Liver (tissue), 9 donors: ENCODE measurements around the gene HBA1. TPM values are rescaled to one million over a fixed set of nuclear protein-coding genes. Genes with fewer than 3 reads are reported as not detected.
A peak's percentile ranks its signal among the peaks of the same experiment; 100 is the strongest.

Source experiments
- DNase-seq: peaks from one replicate; pipeline ENCODE4 v3.0.0-alpha.2; 2017; ENCODE audit warnings: low spot score
- H3K27ac ChIP-seq, 2 donors: one replicate each; pipeline ENCODE4 v1.7.0; 2013; ENCODE audit warnings: inconsistent platforms in 2 of 2, low read length in 2 of 2, control low read depth in 1 of 2, low read depth in 1 of 2, mild to moderate bottlenecking in 1 of 2
- H3K27me3 ChIP-seq, 4 donors: one replicate each; pipeline versions ENCODE4 v1.6.1 to v1.7.0; 2013; ENCODE audit warnings: low read length in 3 of 4, inconsistent platforms in 1 of 4, mild to moderate bottlenecking in 1 of 4, moderate library complexity in 1 of 4; ENCODE audit not compliant: control insufficient read depth in 4 of 4, insufficient read depth in 4 of 4
- H3K36me3 ChIP-seq, 4 donors: one replicate each; pipeline versions ENCODE4 v1.6.1 to v1.7.0; 2013; ENCODE audit warnings: low read length in 3 of 4, mild to moderate bottlenecking in 3 of 4, low read depth in 1 of 4, moderate library complexity in 1 of 4; ENCODE audit not compliant: control insufficient read depth in 4 of 4, insufficient read depth in 3 of 4
- H3K4me1 ChIP-seq, 4 donors: one replicate each; pipeline versions ENCODE4 v1.6.1 to v1.7.0; 2013; ENCODE audit warnings: low read length in 3 of 4, mild to moderate bottlenecking in 3 of 4, moderate library complexity in 1 of 4; ENCODE audit not compliant: control insufficient read depth in 4 of 4, insufficient read depth in 4 of 4
- H3K4me3 ChIP-seq, 3 donors: one replicate each; pipeline versions ENCODE4 v1.6.1 to v1.7.0; 2013; ENCODE audit warnings: low read length in 3 of 3, control low read depth in 1 of 3, low read depth in 1 of 3, mild to moderate bottlenecking in 1 of 3
- H3K9ac ChIP-seq, 2 donors: one replicate each; pipeline ENCODE4 v1.7.0; 2013; ENCODE audit warnings: low read length in 2 of 2, mild to moderate bottlenecking in 2 of 2, moderate library complexity in 2 of 2, control low read depth in 1 of 2, low read depth in 1 of 2
- H3K9me3 ChIP-seq, 4 donors: one replicate each; pipeline versions ENCODE4 v1.6.1 to v1.7.0; 2013; ENCODE audit warnings: low read length in 3 of 4; ENCODE audit not compliant: control insufficient read depth in 4 of 4
- EGR1 ChIP-seq, 2 donors: IDR thresholded peaks; 2 replicates each; pipeline ENCODE4 v1.6.1; 2016 to 2018; ENCODE audit warnings: antibody characterized with exemption in 2 of 2, low read depth in 2 of 2
- FOXA1 ChIP-seq: IDR thresholded peaks from 2 replicates; pipeline ENCODE4 v1.6.1; 2016; ENCODE audit warnings: antibody characterized with exemption
- FOXA2 ChIP-seq: IDR thresholded peaks from 2 replicates; pipeline ENCODE4 v1.6.1; 2016; ENCODE audit warnings: antibody characterized with exemption
- GABPA ChIP-seq, 2 donors: IDR thresholded peaks in 1 of 2; conservative IDR thresholded peaks in 1 of 2; 2 replicates each; pipeline ENCODE4 v1.6.1; 2016; ENCODE audit warnings: antibody characterized with exemption in 2 of 2, mild to moderate bottlenecking in 1 of 2, moderate library complexity in 1 of 2
- HNF4A ChIP-seq, 2 donors: conservative IDR thresholded peaks; 2 replicates each; pipeline ENCODE4 v1.6.1; 2016; ENCODE audit warnings: antibody characterized with exemption in 2 of 2, mild to moderate bottlenecking in 2 of 2
- HNF4G ChIP-seq: IDR thresholded peaks from 2 replicates; pipeline ENCODE4 v1.6.1; 2016; ENCODE audit warnings: antibody characterized with exemption
- JUND ChIP-seq, 2 donors: IDR thresholded peaks; 2 replicates each; pipeline ENCODE4 v1.6.1; 2016; ENCODE audit warnings: antibody characterized with exemption in 2 of 2
- NR2F2 ChIP-seq: IDR thresholded peaks from 2 replicates; pipeline ENCODE4 v1.6.1; 2016; ENCODE audit warnings: antibody characterized with exemption
- RAD21 ChIP-seq, 2 donors: IDR thresholded peaks; 2 replicates each; pipeline ENCODE4 v1.6.1; 2016; ENCODE audit warnings: antibody characterized with exemption in 2 of 2, mild to moderate bottlenecking in 2 of 2
- RXRA ChIP-seq, 2 donors: IDR thresholded peaks; 2 replicates each; pipeline ENCODE4 v1.6.1; 2017 to 2018; ENCODE audit warnings: antibody characterized with exemption in 2 of 2, mild to moderate bottlenecking in 1 of 2
- SP1 ChIP-seq: IDR thresholded peaks from 2 replicates; pipeline ENCODE4 v1.6.1; 2018; ENCODE audit warnings: antibody characterized with exemption, mild to moderate bottlenecking
- TAF1 ChIP-seq: conservative IDR thresholded peaks from 2 replicates; pipeline ENCODE4 v1.6.1; 2016; ENCODE audit warnings: antibody characterized with exemption, mild to moderate bottlenecking
- YY1 ChIP-seq: IDR thresholded peaks from 2 replicates; pipeline ENCODE4 v1.6.1; 2016; ENCODE audit warnings: antibody characterized with exemption, mild to moderate bottlenecking
- WGBS: extraction: QIAGEN DNeasy Blood & Tissue Kit; methylation state at CpG from one replicate; pipeline ENCODE4 v1.1.7; 2013; 5-methylcytosine and 5-hydroxymethylcytosine counted together
- polyA plus RNA-seq, 2 donors: library from polyadenylated mRNA; stranded (reverse) in 1 of 2; unstranded in 1 of 2; fragments of 200-250 nt in 1 of 2; fragments of >200 nt in 1 of 2; fragmentation: Nextera tagmentation in 1 of 2; extraction: Ambion mirVana in 1 of 2; gene quantifications; one replicate each; pipeline versions ENCODE4 v1.2.1 to v1.2.3, GENCODE V29; 2013 to 2015
- total RNA-seq, 2 donors: library from RNA; depleted of rRNA; stranded (reverse); fragments of >200 nt; gene quantifications; one replicate each; pipeline ENCODE4 v1.2.3, GENCODE V29; 2014
- TF ChIP-seq, protein P1 (sequence below): IDR thresholded peaks from 2 replicates; pipeline ENCODE4 v1.6.1; 2016; ENCODE audit warnings: antibody characterized with exemption, mild to moderate bottlenecking
- TF ChIP-seq, protein P2 (sequence below): IDR thresholded peaks from 2 replicates; pipeline ENCODE4 v1.6.1; 2016; ENCODE audit warnings: antibody characterized with exemption
- TF ChIP-seq, protein P3 (sequence below): IDR thresholded peaks from 2 replicates; pipeline ENCODE4 v1.6.1; 2016; ENCODE audit warnings: antibody characterized with exemption
- TF ChIP-seq, protein P4 (sequence below): fragments of 150-350 bp; IDR thresholded peaks from 2 replicates; pipeline ENCODE4 v1.5.1; 2017; ENCODE audit warnings: improper control_type of control experiment, low read depth, low read length; ENCODE audit not compliant: missing input control
- TF ChIP-seq, protein P5 (sequence below): IDR thresholded peaks from 2 replicates; pipeline ENCODE4 v1.6.1; 2016; ENCODE audit warnings: antibody characterized with exemption
- donor health status: healthy.
- donor health status: healthy.
- donor health status: healthy.
- donor health status: healthy.
- donor health status: healthy.

Gene HBA1
- total and polyA plus RNA-seq, 4 donors = 3.5 to 19,034 (median 30.1) TPM

DNA sequence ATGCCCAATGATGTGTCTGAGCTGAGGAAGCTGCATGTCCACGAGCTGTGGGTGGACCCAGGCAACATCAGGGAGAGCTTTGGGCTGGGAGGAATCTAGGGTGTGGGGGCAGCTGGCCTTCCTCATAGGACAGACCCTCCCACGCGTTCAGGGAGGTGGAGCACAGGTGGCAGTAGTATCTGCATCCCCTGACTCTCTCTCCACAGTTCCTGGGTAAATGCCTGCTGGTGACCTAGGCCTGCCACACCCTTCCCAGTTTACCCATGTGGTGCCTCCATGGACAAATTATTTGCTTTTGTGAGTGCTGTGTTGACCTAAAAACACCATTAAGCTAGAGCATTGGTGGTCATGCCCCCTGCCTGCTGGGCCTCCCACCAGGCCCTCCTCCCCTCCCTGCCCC, 7.5 kb upstream of the HBA1 start:
- no peak overlapping the region for H3K9ac ChIP-seq
- H3K4me1 ChIP-seq = peaks cover 2 to 12% (median 10%) of the 10 kb centered on the region in 4 donors
- DNase-seq = peak; percentile 57
- TF ChIP-seq, protein P1, sequence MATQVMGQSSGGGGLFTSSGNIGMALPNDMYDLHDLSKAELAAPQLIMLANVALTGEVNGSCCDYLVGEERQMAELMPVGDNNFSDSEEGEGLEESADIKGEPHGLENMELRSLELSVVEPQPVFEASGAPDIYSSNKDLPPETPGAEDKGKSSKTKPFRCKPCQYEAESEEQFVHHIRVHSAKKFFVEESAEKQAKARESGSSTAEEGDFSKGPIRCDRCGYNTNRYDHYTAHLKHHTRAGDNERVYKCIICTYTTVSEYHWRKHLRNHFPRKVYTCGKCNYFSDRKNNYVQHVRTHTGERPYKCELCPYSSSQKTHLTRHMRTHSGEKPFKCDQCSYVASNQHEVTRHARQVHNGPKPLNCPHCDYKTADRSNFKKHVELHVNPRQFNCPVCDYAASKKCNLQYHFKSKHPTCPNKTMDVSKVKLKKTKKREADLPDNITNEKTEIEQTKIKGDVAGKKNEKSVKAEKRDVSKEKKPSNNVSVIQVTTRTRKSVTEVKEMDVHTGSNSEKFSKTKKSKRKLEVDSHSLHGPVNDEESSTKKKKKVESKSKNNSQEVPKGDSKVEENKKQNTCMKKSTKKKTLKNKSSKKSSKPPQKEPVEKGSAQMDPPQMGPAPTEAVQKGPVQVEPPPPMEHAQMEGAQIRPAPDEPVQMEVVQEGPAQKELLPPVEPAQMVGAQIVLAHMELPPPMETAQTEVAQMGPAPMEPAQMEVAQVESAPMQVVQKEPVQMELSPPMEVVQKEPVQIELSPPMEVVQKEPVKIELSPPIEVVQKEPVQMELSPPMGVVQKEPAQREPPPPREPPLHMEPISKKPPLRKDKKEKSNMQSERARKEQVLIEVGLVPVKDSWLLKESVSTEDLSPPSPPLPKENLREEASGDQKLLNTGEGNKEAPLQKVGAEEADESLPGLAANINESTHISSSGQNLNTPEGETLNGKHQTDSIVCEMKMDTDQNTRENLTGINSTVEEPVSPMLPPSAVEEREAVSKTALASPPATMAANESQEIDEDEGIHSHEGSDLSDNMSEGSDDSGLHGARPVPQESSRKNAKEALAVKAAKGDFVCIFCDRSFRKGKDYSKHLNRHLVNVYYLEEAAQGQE = no peak
- TF ChIP-seq, protein P2, sequence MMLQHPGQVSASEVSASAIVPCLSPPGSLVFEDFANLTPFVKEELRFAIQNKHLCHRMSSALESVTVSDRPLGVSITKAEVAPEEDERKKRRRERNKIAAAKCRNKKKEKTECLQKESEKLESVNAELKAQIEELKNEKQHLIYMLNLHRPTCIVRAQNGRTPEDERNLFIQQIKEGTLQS = no peak
- TF ChIP-seq RAD21 (IDR thresholded peaks at IDR 0.05) = no peak
- no peak for TF ChIP-seq TAF1
- no peak for TF ChIP-seq YY1
- TF ChIP-seq EGR1 (IDR thresholded peaks at IDR 0.05; ENCODE audit: low read depth in 2 of 2) = no peak
- no peak for TF ChIP-seq JUND (IDR thresholded peaks at IDR 0.05)
- no peak for TF ChIP-seq GABPA (IDR thresholded peaks at IDR 0.05 in 1 of 2, conservative IDR thresholded peaks at IDR 0.05 in 1 of 2)
- TF ChIP-seq FOXA1 = no peak
- no peak for TF ChIP-seq FOXA2
- no peak for TF ChIP-seq NR2F2
- TF ChIP-seq, protein P3, sequence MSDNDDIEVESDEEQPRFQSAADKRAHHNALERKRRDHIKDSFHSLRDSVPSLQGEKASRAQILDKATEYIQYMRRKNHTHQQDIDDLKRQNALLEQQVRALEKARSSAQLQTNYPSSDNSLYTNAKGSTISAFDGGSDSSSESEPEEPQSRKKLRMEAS = no peak
- TF ChIP-seq, protein P4, sequence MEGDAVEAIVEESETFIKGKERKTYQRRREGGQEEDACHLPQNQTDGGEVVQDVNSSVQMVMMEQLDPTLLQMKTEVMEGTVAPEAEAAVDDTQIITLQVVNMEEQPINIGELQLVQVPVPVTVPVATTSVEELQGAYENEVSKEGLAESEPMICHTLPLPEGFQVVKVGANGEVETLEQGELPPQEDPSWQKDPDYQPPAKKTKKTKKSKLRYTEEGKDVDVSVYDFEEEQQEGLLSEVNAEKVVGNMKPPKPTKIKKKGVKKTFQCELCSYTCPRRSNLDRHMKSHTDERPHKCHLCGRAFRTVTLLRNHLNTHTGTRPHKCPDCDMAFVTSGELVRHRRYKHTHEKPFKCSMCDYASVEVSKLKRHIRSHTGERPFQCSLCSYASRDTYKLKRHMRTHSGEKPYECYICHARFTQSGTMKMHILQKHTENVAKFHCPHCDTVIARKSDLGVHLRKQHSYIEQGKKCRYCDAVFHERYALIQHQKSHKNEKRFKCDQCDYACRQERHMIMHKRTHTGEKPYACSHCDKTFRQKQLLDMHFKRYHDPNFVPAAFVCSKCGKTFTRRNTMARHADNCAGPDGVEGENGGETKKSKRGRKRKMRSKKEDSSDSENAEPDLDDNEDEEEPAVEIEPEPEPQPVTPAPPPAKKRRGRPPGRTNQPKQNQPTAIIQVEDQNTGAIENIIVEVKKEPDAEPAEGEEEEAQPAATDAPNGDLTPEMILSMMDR = no peak
- TF ChIP-seq HNF4A (conservative IDR thresholded peaks at IDR 0.05) = no peak
- TF ChIP-seq RXRA (IDR thresholded peaks at IDR 0.05) = no peak
- TF ChIP-seq SP1 = no peak
- TF ChIP-seq HNF4G = no peak
- TF ChIP-seq, protein P5, sequence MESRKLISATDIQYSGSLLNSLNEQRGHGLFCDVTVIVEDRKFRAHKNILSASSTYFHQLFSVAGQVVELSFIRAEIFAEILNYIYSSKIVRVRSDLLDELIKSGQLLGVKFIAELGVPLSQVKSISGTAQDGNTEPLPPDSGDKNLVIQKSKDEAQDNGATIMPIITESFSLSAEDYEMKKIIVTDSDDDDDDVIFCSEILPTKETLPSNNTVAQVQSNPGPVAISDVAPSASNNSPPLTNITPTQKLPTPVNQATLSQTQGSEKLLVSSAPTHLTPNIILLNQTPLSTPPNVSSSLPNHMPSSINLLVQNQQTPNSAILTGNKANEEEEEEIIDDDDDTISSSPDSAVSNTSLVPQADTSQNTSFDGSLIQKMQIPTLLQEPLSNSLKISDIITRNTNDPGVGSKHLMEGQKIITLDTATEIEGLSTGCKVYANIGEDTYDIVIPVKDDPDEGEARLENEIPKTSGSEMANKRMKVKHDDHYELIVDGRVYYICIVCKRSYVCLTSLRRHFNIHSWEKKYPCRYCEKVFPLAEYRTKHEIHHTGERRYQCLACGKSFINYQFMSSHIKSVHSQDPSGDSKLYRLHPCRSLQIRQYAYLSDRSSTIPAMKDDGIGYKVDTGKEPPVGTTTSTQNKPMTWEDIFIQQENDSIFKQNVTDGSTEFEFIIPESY = no peak
- H3K9me3 ChIP-seq = no peaks in the 10 kb centered on the region
- H3K36me3 ChIP-seq = no peaks in the 10 kb centered on the region
- no peak overlapping the region for H3K27ac ChIP-seq
- WGBS = 34% methylated on average over 3 of the region's 3 CpGs
- H3K27me3 ChIP-seq = peaks cover 8 to 19% (median 10%) of the 10 kb centered on the region in 4 donors
- H3K4me3 ChIP-seq = no peak overlapping the region
